DOHH2 (cell line): ENCODE measurements around the gene ANXA3.

Experiments
- EZH2phosphoT487 ChIP-seq: fragments of 200-600 bp; sonication (generic); IDR thresholded peaks from 2 replicates; pipeline ENCODE4 v1.6.1; 2017; ENCODE audit warnings: borderline replicate concordance, mild to moderate bottlenecking, antibody characterized with exemption, low read length, moderate library complexity, mixed read lengths
- TF ChIP-seq, protein P1 (sequence below): fragments of 200-600 bp; sonication (generic); IDR thresholded peaks from one replicate; pipeline ENCODE4 v1.5.1; 2014; ENCODE audit warnings: antibody characterized with exemption, mild to moderate bottlenecking, low read depth, low read length; ENCODE audit not compliant: poor library complexity, severe bottlenecking

DNA sequence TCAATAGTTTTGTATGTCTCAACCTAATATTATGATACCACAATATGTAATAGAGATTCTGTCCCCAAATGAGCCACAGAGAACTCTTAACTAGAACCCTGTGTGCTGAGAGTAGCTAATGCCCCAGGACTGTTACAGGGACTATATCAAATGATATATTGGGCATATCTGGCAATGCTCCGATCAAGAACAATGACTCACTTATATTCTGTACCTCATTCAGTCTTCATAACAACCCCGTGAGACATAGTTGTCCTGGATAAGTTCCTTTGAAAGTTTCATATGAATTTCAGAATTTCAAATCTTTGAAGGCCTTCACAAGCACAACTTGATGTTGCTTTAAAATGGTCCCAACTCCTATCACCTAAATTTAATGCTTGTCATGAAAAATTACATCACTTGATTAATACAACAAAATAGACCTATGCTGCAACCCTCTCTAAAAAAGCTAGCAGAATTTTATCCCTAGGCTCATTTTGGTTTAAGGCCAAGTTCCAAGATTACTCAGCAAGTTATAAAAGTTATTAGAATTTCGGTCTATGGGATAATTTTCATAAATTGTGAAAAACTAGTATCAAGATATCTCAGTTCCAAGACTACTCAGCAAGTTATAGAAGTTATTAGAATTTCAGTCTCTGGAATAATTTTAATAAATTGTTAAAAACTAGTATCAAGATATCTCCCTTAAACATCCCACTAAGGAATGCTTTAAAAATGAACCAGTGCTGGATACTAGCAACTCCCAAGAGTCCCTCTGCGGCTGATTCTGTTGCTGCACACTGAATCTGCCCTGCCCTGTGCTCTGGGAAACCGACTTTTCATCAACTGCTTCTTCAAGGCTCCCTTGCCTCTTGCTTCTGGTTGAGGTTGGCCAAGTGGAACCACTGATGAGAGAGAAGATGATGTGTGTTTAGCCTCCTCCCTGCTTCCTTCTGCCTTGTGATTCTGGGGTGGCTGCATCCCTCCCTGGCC lies 6.0 kb upstream of the ANXA3 start:
- TF ChIP-seq, protein P1, sequence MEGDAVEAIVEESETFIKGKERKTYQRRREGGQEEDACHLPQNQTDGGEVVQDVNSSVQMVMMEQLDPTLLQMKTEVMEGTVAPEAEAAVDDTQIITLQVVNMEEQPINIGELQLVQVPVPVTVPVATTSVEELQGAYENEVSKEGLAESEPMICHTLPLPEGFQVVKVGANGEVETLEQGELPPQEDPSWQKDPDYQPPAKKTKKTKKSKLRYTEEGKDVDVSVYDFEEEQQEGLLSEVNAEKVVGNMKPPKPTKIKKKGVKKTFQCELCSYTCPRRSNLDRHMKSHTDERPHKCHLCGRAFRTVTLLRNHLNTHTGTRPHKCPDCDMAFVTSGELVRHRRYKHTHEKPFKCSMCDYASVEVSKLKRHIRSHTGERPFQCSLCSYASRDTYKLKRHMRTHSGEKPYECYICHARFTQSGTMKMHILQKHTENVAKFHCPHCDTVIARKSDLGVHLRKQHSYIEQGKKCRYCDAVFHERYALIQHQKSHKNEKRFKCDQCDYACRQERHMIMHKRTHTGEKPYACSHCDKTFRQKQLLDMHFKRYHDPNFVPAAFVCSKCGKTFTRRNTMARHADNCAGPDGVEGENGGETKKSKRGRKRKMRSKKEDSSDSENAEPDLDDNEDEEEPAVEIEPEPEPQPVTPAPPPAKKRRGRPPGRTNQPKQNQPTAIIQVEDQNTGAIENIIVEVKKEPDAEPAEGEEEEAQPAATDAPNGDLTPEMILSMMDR: no peak
- TF ChIP-seq EZH2phosphoT487: no peak
